Measurements from ENCODE around the gene KRT39.
"Not testable (repeated sequence)": the region's sequence is repeated elsewhere in the genome, so short reads cannot be mapped to it uniquely, and the experiment has no call there.

KRT39 gene

DNA sequence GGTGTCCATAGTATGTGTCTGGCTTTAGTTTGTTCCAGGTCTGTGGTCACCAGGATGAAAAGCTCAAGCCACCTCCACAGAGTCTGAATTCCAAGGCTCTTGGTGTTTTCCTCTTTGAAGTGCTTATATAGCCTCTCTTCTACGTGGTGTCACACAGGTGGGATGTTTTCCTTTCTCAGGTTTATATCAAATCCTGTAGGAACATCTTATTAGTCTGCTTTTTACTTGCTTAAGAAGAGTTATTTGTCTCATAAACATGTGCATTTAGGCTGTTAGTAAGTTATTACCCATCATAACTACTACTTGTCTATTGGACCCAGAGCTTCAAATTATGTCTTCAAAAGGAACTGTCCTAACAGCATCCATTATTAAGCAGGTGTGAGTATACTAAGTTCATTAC is at the start of gene KRT39:
KRT39 (minus strand) TSS at position 101 of the 400 bp plus-strand sequence; CDS start at position 9, 92 bp downstream.
- no peak for DNase-seq

DNA sequence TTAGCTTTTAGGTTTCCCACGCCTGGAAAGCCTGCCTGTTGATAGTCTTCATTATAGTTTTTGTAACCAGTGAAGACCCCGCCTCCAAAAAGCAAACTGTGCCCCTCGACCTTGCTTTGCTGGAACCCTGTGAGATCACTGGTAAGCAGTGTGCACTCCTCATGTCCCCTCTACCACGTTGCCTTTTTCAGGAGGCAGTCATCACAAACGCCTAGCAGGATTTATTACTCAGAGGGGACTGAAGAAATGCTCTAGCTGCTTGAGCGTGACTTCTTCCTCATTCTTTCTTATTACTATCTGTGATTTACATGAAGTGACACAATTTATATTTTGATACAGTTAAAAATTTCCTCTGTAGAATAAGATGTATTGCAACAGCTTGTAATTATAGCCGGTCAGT is 48.7 kb upstream of the KRT39 start:
- DNase-seq, result no peak

- DNase-seq, result no peak
These were observed 46.9 kb upstream of the KRT39 start for GRCh38 chr17:41013606-41014005.

DNA sequence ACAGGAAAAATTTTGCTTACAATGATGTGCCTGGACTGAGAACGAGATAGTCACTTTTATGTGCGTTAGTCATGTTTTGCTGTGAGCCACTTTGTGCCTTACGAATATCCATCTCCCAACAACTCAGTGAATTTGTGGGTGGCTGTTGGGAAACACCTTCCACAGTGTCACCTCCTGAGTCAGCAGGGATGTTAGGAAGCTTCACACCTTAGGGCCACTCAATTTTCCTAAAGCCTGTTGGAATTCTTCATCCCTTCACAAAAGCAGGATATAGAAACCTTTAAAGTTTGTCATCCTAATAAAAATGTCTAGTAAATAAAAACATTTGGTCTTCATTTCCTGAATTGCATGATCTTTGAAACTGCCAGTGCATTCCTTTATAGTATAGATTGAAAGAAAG is 46.4 kb upstream of the KRT39 start:
- no peak for DNase-seq

DNA sequence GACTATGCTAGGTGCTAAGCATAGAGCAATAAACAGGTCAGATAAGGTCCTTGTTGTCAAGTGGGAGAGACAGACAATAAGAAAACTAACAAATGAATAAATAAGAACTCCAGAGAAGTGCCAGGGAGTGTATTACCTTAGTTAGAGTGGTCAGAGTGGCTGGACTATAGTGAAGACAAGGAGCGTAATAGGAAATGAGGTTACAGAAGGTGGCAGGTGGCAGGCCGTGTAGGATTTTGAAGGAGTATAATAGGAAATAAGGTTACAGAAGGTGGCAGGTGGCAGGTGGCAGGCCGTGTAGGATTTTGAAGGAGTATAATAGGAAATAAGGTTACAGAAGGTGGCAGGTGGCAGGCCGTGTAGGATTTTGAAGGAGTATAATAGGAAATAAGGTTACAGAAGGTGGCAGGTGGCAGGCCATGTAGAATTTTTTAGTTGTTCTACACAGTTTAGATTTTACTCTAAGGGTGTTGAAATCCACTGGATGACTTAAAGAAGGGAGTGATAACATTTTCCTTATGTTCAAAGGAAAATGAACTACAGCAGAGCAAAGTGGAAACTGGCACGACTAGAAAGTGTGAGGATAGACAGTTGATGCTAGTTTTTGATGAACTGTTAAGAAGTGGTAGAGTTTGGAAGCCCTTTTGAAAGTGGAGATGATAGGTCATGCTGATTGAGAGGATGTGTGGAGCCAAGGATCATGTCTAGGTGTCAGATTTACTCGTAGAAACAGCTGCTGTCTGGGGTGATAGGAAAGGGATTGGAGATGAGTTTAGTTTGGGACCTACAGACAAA is 45.8 kb upstream of the KRT39 start:
- DNase-seq, result no peak

DNA sequence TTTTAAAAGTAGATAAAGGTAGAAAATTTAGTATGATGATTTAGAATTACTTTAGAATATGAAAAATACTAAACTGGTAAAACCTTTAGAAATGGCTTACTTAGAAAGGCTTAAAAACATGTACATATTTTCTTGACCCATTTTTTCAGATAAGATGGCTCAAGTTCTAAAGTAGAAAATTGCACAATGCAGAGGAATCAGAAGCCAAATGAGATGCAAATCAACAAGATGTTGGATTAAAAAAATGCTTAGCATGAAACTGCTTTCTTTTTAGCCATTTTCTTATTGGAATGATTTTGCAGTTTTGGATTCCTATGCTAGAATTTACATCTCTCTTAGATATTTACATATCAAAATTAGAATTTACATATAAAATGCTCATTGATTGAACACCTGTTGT is 43.7 kb upstream of the KRT39 start:
- no peak for DNase-seq

DNA sequence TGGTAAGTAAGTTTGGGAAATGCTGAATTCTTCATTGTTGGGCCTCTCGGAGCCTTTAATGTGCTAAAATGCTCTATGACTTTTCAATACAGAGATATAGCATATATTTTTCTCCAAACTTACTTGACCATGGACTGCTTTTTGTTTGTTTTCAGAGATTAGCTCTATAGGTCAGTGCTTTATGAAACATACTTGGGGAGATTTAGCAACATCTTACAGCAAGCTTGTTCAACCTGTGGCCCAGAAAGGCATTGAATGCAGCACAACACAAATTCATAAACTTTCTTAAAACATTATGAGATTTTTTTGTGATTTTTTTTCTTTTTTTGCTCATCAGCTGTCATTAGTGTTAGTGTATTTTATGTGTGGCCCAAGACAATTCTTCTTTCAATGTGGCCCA is 43.2 kb upstream of the KRT39 start:
- no peak for DNase-seq

DNA sequence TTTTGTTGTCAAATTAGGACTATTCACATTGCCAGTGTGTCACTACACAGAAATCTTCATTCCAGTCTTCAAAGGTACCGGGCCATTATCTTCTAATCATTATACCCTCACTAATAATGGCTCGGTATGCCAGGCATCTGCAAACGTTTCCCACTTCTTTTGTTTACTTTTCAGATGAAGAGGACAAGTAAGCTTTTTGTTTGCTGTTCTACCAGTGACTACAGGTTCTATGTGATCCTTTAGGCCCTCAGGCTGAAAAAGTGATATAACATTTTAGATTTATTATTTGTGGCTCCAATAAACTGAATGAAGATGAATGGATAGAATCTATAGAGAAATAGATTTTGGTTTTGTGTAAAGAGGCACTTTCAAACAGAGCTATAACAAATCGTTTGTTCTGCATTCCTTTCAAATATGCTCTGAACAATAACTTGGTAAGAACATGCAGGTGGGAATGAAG is 42.6 kb upstream of the KRT39 start:
- no peak for DNase-seq

GRCh38 chr17:41008811-41009210 is 42.1 kb upstream of the KRT39 start, which contains the start of gene KRTAP3-1:
TSS of gene KRTAP3-1 (minus strand) at chr17:41009128. CDS start at chr17:41009074, 54 bp downstream.
- no peak for DNase-seq

GRCh38 chr17:41004397-41004796 is 37.6 kb upstream of the KRT39 start:
- no peak for DNase-seq

DNA sequence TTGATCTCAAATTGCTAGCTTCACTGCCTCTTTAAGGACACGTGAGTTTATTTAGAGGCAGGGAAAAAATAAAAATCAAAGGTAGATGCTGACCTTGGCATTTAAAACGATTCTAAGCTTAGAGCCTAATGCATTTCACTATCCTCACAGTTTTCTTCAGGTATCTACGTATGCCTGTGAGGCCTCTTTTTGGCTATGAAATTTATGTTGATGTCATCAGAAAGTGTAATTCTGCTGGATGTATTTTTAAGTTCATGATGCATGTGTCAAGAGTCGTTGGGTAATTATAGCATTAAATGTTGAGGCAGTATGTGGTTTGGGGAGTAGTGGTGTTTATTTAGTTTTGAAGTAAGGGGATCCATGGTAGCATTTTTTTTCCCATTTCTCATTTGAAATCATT is 37.2 kb upstream of the KRT39 start:
- DNase-seq, result no peak

GRCh38 chr17:41002814-41003213 is 36.1 kb upstream of the KRT39 start:
- no peak for DNase-seq

DNA sequence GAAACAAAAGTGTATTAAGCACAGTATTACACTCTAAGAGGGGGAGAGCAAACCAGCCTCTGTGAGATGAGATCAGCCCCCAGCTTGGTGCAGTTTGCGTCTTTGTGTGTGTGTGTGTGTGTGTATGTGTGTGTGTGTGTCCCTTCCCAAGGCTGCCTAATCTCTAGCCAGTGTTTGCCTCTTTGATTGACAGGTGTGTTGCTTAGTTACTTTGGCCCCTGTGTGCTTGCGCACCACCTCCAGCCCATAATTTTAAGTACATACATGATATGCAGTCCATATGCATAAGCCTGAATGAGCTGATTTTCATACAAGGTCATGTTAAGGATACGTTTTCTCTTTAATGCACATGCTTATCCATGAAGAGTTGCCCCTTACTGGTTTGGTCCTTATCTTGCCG is 35.0 kb upstream of the KRT39 start:
- no peak for DNase-seq

- DNase-seq, result not testable (repeated sequence)
These were observed 32.8 kb upstream of the KRT39 start, which contains the start of gene KRTAP3-2 for GRCh38 chr17:40999563-40999962. TSS of gene KRTAP3-2 (minus strand) at chr17:40999906. CDS start at chr17:40999853, 53 bp downstream.

DNA sequence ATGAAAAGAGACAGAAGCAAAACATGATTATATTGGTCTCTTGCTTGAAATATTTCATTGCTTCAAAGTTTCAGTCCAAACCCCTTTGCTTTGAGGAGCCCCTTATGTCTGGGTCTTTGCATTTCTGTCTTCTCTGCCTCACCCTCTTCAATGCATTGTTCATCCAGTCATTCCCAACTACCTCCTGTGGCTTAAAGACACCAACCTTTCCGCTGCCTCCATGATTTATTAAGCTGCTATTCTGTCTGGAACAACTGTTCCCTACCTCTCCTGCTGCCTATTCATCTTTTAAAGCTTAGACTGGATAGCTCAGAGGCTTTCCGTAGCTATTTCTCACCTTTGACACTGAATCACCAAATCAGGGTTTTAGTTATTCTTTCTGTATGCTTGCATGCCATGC is 30.6 kb upstream of the KRT39 start:
- no peak for DNase-seq

GRCh38 chr17:40996829-40997228 is 30.1 kb upstream of the KRT39 start:
- DNase-seq, result no peak

DNA sequence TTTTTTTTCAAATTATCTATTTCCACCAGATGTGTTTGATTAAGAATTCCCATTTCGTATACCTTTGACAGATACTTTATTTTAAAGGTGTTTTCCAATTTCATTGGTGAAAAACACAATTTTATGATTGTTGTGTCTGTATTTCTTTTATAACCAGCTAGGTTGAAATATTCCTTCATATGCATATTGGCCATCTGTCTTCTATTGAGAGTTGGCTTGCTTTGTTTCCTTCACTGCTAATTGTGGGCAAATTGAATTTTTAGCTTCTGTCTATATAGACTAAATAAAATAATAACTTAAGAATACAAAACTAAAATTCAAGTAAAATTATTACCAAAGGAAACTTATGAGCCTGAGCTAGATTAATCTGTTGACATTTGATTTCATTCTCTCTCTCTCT is 28.4 kb upstream of the KRT39 start:
- no peak for DNase-seq

DNA sequence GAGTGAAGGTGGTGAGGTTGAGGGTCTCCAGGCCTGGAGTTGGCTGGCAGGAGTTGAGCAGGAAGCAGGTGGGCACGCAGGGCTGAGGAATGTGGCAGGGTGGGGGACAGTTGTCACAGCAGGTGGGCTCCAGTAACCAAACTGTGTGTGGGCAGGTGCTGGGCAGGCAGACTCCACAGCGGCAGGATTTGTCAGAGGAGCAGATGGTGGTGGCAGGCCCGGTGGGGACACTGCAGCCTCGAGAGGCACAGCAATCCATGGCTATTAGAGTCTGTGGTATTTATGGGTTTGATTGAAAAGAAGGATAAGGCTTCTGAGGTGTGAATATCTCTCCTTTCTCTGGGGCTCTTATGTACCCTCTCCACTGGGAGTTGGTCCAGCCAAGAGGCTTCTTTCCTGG is 27.1 kb upstream of the KRT39 start, which contains the start of gene KRTAP3-3:
KRTAP3-3 (minus strand) TSS at position 326 of the 400 bp plus-strand sequence; CDS start at position 259, 67 bp downstream.
- no peak for DNase-seq

GRCh38 chr17:40993084-40993483 is 26.3 kb upstream of the KRT39 start:
- DNase-seq, result no peak

DNA sequence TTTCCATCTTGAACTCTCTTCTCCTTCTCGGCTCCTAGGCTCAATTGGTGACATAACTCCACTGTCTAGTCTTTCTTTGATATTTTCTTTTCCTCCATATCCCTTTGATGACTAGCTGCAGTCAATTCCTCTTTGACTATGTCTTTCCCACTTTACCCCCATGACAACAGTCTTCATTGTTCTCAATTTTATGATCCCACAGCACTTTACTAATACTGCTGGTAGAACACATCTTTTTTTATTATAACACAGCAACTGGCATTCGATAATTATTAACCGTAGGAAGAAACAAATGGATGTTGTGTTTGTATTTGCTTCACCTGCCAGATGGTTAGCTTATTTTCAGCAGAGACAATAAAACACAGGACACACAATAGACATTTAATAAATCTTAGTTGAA is 25.9 kb upstream of the KRT39 start:
- no peak for DNase-seq

GRCh38 chr17:40986920-40987319 is 20.2 kb upstream of the KRT39 start:
- no peak for DNase-seq

DNA sequence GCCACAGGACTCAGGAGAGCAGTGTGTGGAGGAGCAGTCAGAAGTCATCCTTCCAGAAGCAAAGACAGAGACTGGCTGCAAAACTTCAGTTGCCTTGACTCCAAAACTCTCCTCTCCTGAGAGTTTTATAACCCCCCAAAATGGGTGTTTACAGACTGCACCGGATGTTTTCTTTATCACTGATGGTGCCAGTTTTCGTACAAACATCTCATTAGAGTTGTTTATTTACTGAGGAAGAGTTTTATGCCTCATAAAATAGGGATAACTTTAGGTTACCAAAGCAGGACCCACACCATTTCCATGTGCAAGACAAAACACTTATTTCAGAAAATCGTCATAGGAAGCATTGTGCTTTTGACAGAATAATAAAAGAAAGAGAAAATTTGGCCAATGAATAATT is 17.5 kb upstream of the KRT39 start, which contains the start of gene KRT40:
KRT40 (minus strand) TSS at position 101 of the 400 bp plus-strand sequence; CDS start at position 48, 53 bp downstream.
- no peak for DNase-seq

- DNase-seq, result no peak
These were observed 14.4 kb upstream of the KRT39 start for GRCh38 chr17:40981115-40981514.

GRCh38 chr17:40980596-40980995 is 13.8 kb upstream of the KRT39 start:
- no peak for DNase-seq

DNA sequence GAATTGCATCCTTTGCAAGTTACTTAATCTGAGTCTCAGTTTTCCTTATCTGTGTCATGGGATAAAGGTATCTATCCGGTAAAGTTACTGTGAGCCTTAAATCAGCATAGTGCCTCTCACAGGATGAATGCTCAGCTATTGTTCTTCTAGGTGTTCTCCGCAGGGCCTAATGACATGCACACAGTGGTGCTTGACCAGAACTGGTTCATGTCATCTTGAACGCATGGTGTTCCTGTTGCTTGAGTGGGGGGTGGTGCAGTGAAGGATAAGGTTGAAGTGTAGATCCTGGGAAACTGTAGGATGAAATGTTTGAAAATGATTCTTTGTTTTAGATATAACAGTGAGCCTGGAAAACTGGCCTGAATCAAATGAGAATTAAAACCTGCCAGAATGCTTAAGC is 13.4 kb upstream of the KRT39 start:
- no peak for DNase-seq

Measured in activated gamma-delta T cell treated with Interleukin-2 at 50 U/mL for 16 hours (primary cell).